Endodermal cell (in vitro differentiated cells): ENCODE data around the gene DENND2A. TPM values are rescaled to one million over a fixed set of nuclear protein-coding genes. Genes with fewer than 3 reads are reported as not detected.

ENCODE experiments used
- DNase-seq: peaks from one replicate; pipeline ENCODE4 v3.0.0-alpha.2; 2017
- H3K27ac ChIP-seq: 2 replicates; pipeline ENCODE4 v1.5.1; 2013; ENCODE audit warnings: mild to moderate bottlenecking, low read depth, low read length, moderate library complexity
- H3K27me3 ChIP-seq: 2 replicates; pipeline ENCODE4 v1.6.1; 2013; ENCODE audit warnings: mild to moderate bottlenecking, low read length, moderate library complexity; ENCODE audit not compliant: insufficient read depth, control insufficient read depth, poor library complexity, severe bottlenecking
- H3K36me3 ChIP-seq: 2 replicates; pipeline ENCODE4 v1.7.0; 2013; ENCODE audit warnings: mild to moderate bottlenecking, low read length, moderate library complexity; ENCODE audit not compliant: control insufficient read depth, insufficient read depth
- H3K4me1 ChIP-seq: one replicate; pipeline ENCODE4 v1.7.0; 2013; ENCODE audit warnings: low read length; ENCODE audit not compliant: control insufficient read depth, insufficient read depth
- H3K4me3 ChIP-seq: 2 replicates; pipeline ENCODE4 v1.5.1; 2013; ENCODE audit warnings: mild to moderate bottlenecking, low read length, moderate library complexity
- H3K9ac ChIP-seq: 2 replicates; pipeline ENCODE4 v1.6.1; 2013; ENCODE audit warnings: mild to moderate bottlenecking, low read length, moderate library complexity; ENCODE audit not compliant: poor library complexity, severe bottlenecking; ENCODE audit errors: extremely low read depth
- H3K9me3 ChIP-seq: 2 replicates; pipeline ENCODE4 v1.6.1; 2013; ENCODE audit warnings: mild to moderate bottlenecking, low read length, moderate library complexity; ENCODE audit not compliant: control insufficient read depth
- H3K27ac Mint-ChIP-seq: 2 replicates; pipeline ENCODE4 v1.8.0; 2020; ENCODE audit warnings: mixed read lengths
- H3K27me3 Mint-ChIP-seq: 2 replicates; pipeline ENCODE4 v1.8.0; 2021; ENCODE audit warnings: mild to moderate bottlenecking, mixed read lengths; ENCODE audit not compliant: insufficient read depth
- H3K36me3 Mint-ChIP-seq: 2 replicates; pipeline ENCODE4 v1.8.0; 2020; ENCODE audit warnings: low read depth, mixed read lengths
- H3K4me1 Mint-ChIP-seq: 2 replicates; pipeline ENCODE4 v1.8.0; 2020; ENCODE audit warnings: mixed read lengths
- H3K4me3 Mint-ChIP-seq: 2 replicates; pipeline ENCODE4 v1.8.0; 2020; ENCODE audit warnings: mild to moderate bottlenecking, moderate library complexity, mixed read lengths
- H3K9me3 Mint-ChIP-seq: 2 replicates; pipeline ENCODE4 v1.8.0; 2020; ENCODE audit warnings: mild to moderate bottlenecking, mixed read lengths
- CTCF ChIP-seq: fragments of 200-600 bp; sonication (generic); conservative IDR thresholded peaks from 2 replicates; pipeline ENCODE4 v1.5.0; 2021; ENCODE audit warnings: antibody characterized with exemption, mild to moderate bottlenecking
- WGBS, 2 experiments: methylation state at CpG; one replicate each; pipeline versions ENCODE4 v1.1.5 to v1.1.7; 2013; ENCODE audit warnings: missing lambda C conversion rate in 2 of 2, mixed read lengths in 1 of 2; ENCODE audit not compliant: insufficient coverage in 1 of 2, insufficient read length in 1 of 2; 5-methylcytosine and 5-hydroxymethylcytosine counted together
- total RNA-seq, 2 donors: library from RNA; stranded (reverse); fragmentation: NEBNext Ultra II Directional in 1 of 2; extraction: Animal tissue kit (Norgen Biotek cat#: 25700) in 1 of 2; gene quantifications; 2 replicates in 1 of 2; 3 replicates in 1 of 2; pipeline ENCODE4 v1.2.1, GENCODE V29; 2021

DENND2A gene
- total RNA-seq, 2 donors from 2014 or later = 28.5 to 40.6 TPM

DNA sequence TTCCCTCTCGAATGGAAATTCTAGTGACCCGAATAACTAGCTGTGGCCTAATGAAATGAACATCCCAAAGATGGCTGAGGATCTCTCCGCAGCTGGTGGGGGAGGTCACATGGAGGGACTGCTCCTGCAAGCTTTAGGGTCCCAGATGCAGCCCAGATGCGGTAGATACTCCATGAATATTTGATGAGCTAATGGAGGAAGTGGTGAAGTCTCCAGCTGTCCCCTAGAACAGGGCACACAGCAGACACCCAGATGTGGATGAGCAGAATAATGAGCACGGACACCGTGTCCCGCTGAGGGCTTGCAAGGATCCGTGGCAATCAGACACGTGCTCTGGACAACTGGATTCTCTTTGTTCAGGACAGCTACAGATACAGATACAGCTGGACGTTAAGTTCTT is 59.2 kb downstream of the DENND2A start:
- H3K27me3 Mint-ChIP-seq = no peaks in the 10 kb centered on the region

DNA sequence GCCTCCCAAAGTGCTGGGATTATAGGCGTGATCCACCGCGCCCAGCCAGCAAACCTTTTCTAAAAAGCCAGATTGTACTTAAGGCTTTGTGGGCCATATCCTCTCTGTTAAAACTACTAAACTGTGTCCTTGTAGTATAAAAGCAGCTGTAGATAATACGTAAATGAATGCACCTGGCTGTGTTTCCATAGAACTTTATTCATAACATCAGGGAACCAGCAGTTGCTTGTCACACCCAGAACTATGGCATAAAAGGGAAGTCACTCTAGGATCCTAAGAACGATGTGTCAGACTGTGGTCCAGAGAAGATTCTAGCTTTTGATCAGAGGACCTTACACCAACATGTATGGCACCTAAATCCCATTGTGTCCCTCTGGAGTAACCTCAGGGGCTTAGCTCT is 63.0 kb downstream of the DENND2A start:
- no peak for TF ChIP-seq CTCF
- no peak overlapping the region for H3K27ac ChIP-seq
- H3K36me3 ChIP-seq = peaks cover 11% of the 10 kb centered on the region
- H3K27me3 ChIP-seq = no peaks in the 10 kb centered on the region
- DNase-seq = no peak
- no peak overlapping the region for H3K27ac Mint-ChIP-seq
- H3K4me3 ChIP-seq = no peak overlapping the region
- 89 to 95% methylated on average over 5 of the region's 5 CpGs for WGBS, 2 experiments
- H3K27me3 Mint-ChIP-seq = no peaks in the 10 kb centered on the region
- no peaks in the 10 kb centered on the region for H3K9me3 Mint-ChIP-seq
- no peaks in the 10 kb centered on the region for H3K4me1 ChIP-seq
- H3K4me3 Mint-ChIP-seq = no peak overlapping the region
- no peaks in the 10 kb centered on the region for H3K9me3 ChIP-seq
- H3K9ac ChIP-seq = no peak overlapping the region
- H3K36me3 Mint-ChIP-seq = peaks cover 6% of the 10 kb centered on the region
- no peaks in the 10 kb centered on the region for H3K4me1 Mint-ChIP-seq

More for the DNA sequence above, 59.2 kb downstream of the DENND2A start:
- Histone ChIP-seq H3K27me3 (no peaks in the 10 kb centered on the region), H3K4me3 (no peak overlapping the region), H3K9ac (no peak overlapping the region), H3K9me3 (no peaks in the 10 kb centered on the region), H3K36me3 (peaks cover 13% of the 10 kb centered on the region), H3K4me1 (no peaks in the 10 kb centered on the region), H3K27ac (no peak overlapping the region)
- Mint-ChIP-seq H3K27ac (no peak overlapping the region), H3K4me1 (no peaks in the 10 kb centered on the region), H3K36me3 (peaks cover 23% of the 10 kb centered on the region), H3K4me3 (no peak overlapping the region), H3K9me3 (no peaks in the 10 kb centered on the region)
- DNase-seq = no peak
- TF ChIP-seq CTCF = no peak
- 93 to 97% methylated on average over 9 to 10 of the region's 10 CpGs for WGBS, 2 experiments

GRCh38 chr7:140576589-140576988 is 64.0 kb downstream of the DENND2A start:
- no peak for TF ChIP-seq CTCF
- no peak for DNase-seq
- Histone ChIP-seq H3K9ac (no peak overlapping the region), H3K36me3 (peaks cover 15% of the 10 kb centered on the region), H3K27ac (no peak overlapping the region), H3K4me1 (no peaks in the 10 kb centered on the region), H3K27me3 (no peaks in the 10 kb centered on the region), H3K4me3 (no peak overlapping the region), H3K9me3 (no peaks in the 10 kb centered on the region)
- Mint-ChIP-seq H3K4me3 (no peak overlapping the region), H3K27me3 (no peaks in the 10 kb centered on the region), H3K36me3 (peaks cover 10% of the 10 kb centered on the region), H3K4me1 (no peaks in the 10 kb centered on the region), H3K27ac (no peak overlapping the region), H3K9me3 (no peaks in the 10 kb centered on the region)
- WGBS, 2 experiments = 38 to 90% methylated on average over 1 of the region's 1 CpG
